ENCODE results near the gene MAPK8IP3.

Gene MAPK8IP3

GRCh38 chr16:1687427-1688316 is 18.3 kb upstream of the MAPK8IP3 start:
- Histone ChIP-seq H2BK15ac (ENCODE audit: low read depth, poor library complexity, severe bottlenecking) (no peak overlapping the region), H3K9ac (ENCODE audit: low read length) (no peak overlapping the region), H3K23ac (ENCODE audit: low read length in 2 of 2) (no peak overlapping the region), H3K4ac (ENCODE audit: low read depth in 1 of 2, low read length in 2 of 2) (no peak overlapping the region), H3K4me1 (ENCODE audit: control insufficient read depth, insufficient read depth, low read depth, low read length) (peaks cover 32% of the 10 kb centered on the region), H3K9me3 (ENCODE audit: control insufficient read depth, low read length) (no peaks in the 10 kb centered on the region), H2BK5ac (ENCODE audit: low read depth, low read length, poor library complexity, severe bottlenecking) (no peak overlapping the region), H3K18ac (ENCODE audit: low read depth in 1 of 2, low read length in 2 of 2) (no peak overlapping the region), H4K8ac (ENCODE audit: low read length) (no peak overlapping the region), H2AK5ac (ENCODE audit: low read length, severe bottlenecking) (peak overlapping the region; percentile 28), H3K4me3 (ENCODE audit: insufficient read depth in 1 of 2, low read depth in 1 of 2, low read length in 2 of 2) (no peak overlapping the region), H3K27ac (ENCODE audit: low read length, poor library complexity, severe bottlenecking) (peak overlapping the region; percentile 76), H4K91ac (ENCODE audit: low read length) (no peak overlapping the region), H2BK12ac (ENCODE audit: low read length in 2 of 2) (no peak overlapping the region), H3K4me2 (ENCODE audit: low read length, poor library complexity, severe bottlenecking) (no peak overlapping the region), H3K27me3 (ENCODE audit: control insufficient read depth in 1 of 2, insufficient read depth in 1 of 2, low read length in 2 of 2) (no peaks in the 10 kb centered on the region), H2BK120ac (ENCODE audit: low read depth, low read length) (no peak overlapping the region), H3K79me1 (replicated peaks; ENCODE audit: low read length, poor library complexity, severe bottlenecking) (no peaks in the 10 kb centered on the region), H3K36me3 (ENCODE audit: control insufficient read depth in 1 of 2, insufficient read depth in 2 of 2, low read depth in 1 of 2, low read length in 2 of 2) (peaks cover 32 to 59% of the 10 kb centered on the region in 2 experiments), H3K14ac (ENCODE audit: low read length in 2 of 2) (no peak overlapping the region), H2AFZ (ENCODE audit: low read depth, low read length) (no peak overlapping the region)
- 93% methylated on average over 16 of the region's 17 CpGs for WGBS
- no peak for DNase-seq

GRCh38 chr16:1688807-1689560 is 17.0 kb upstream of the MAPK8IP3 start:
- H3K18ac ChIP-seq (ENCODE audit: low read depth in 1 of 2, low read length in 2 of 2), result no peak overlapping the region
- no peak overlapping the region for H2BK120ac ChIP-seq (ENCODE audit: low read depth, low read length)
- H2BK15ac ChIP-seq (ENCODE audit: low read depth, poor library complexity, severe bottlenecking), result no peak overlapping the region
- peak overlapping the region; percentile 59 for H3K27ac ChIP-seq (ENCODE audit: low read length, poor library complexity, severe bottlenecking)
- peaks cover 40 to 65% of the 10 kb centered on the region in 2 experiments for H3K36me3 ChIP-seq (ENCODE audit: control insufficient read depth in 1 of 2, insufficient read depth in 2 of 2, low read depth in 1 of 2, low read length in 2 of 2)
- H3K23ac ChIP-seq (ENCODE audit: low read length in 2 of 2), result no peak overlapping the region
- no peaks in the 10 kb centered on the region for H3K27me3 ChIP-seq (ENCODE audit: control insufficient read depth in 1 of 2, insufficient read depth in 1 of 2, low read length in 2 of 2)
- H3K4me1 ChIP-seq (ENCODE audit: control insufficient read depth, insufficient read depth, low read depth, low read length), result peaks cover 30% of the 10 kb centered on the region
- WGBS, result 85% methylated on average over 9 of the region's 10 CpGs
- H4K91ac ChIP-seq (ENCODE audit: low read length), result no peak overlapping the region
- H3K9me3 ChIP-seq (ENCODE audit: control insufficient read depth, low read length), result no peaks in the 10 kb centered on the region
- no peak overlapping the region for H2BK12ac ChIP-seq (ENCODE audit: low read length in 2 of 2)
- H3K79me1 ChIP-seq (replicated peaks; ENCODE audit: low read length, poor library complexity, severe bottlenecking), result peaks cover 3% of the 10 kb centered on the region
- no peak overlapping the region for H3K4ac ChIP-seq (ENCODE audit: low read depth in 1 of 2, low read length in 2 of 2)
- peak; percentile 32 for DNase-seq
- H3K14ac ChIP-seq (ENCODE audit: low read length in 2 of 2), result no peak overlapping the region
- no peak overlapping the region for H4K8ac ChIP-seq (ENCODE audit: low read length)
- H2AK5ac ChIP-seq (ENCODE audit: low read length, severe bottlenecking), result no peak overlapping the region
- no peak overlapping the region for H2BK5ac ChIP-seq (ENCODE audit: low read depth, low read length, poor library complexity, severe bottlenecking)
- no peak overlapping the region for H3K4me2 ChIP-seq (ENCODE audit: low read length, poor library complexity, severe bottlenecking)
- H3K4me3 ChIP-seq (ENCODE audit: insufficient read depth in 1 of 2, low read depth in 1 of 2, low read length in 2 of 2), result no peak overlapping the region
- no peak overlapping the region for H2AFZ ChIP-seq (ENCODE audit: low read depth, low read length)
- H3K9ac ChIP-seq (ENCODE audit: low read length), result no peak overlapping the region

DNA sequence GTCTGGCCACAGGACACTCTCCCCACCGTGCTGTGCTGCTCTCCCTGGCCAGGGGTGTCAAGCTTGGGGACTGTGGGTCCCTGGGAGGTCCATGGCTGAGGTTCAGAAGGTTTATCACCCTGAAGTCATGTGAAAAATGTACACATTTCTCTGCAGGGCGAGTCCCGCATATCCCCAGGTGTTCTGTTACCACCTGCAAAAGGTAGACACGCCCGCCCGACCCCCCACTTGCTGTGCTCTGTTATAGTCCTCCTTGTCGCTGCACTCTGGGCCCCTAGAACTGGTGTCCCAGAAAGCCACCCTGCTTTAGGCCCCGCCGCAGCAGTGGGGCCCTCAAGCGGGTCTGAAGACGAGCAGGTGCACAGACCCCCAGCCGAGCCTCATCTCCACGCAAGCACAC is 16.1 kb upstream of the MAPK8IP3 start:
- H3K4ac ChIP-seq (ENCODE audit: low read depth in 1 of 2, low read length in 2 of 2), result no peak overlapping the region
- peak overlapping the region; percentile 59 for H3K27ac ChIP-seq (ENCODE audit: low read length, poor library complexity, severe bottlenecking)
- no peak overlapping the region for H3K18ac ChIP-seq (ENCODE audit: low read depth in 1 of 2, low read length in 2 of 2)
- H3K9me3 ChIP-seq (ENCODE audit: control insufficient read depth, low read length), result no peaks in the 10 kb centered on the region
- peaks cover 30% of the 10 kb centered on the region for H3K4me1 ChIP-seq (ENCODE audit: control insufficient read depth, insufficient read depth, low read depth, low read length)
- no peak overlapping the region for H3K4me2 ChIP-seq (ENCODE audit: low read length, poor library complexity, severe bottlenecking)
- no peaks in the 10 kb centered on the region for H3K27me3 ChIP-seq (ENCODE audit: control insufficient read depth in 1 of 2, insufficient read depth in 1 of 2, low read length in 2 of 2)
- no peak overlapping the region for H2AFZ ChIP-seq (ENCODE audit: low read depth, low read length)
- H4K8ac ChIP-seq (ENCODE audit: low read length), result no peak overlapping the region
- H2BK15ac ChIP-seq (ENCODE audit: low read depth, poor library complexity, severe bottlenecking), result no peak overlapping the region
- no peak overlapping the region for H2BK120ac ChIP-seq (ENCODE audit: low read depth, low read length)
- no peak overlapping the region for H2BK12ac ChIP-seq (ENCODE audit: low read length in 2 of 2)
- H2BK5ac ChIP-seq (ENCODE audit: low read depth, low read length, poor library complexity, severe bottlenecking), result no peak overlapping the region
- no peak overlapping the region for H4K91ac ChIP-seq (ENCODE audit: low read length)
- H3K79me1 ChIP-seq (replicated peaks; ENCODE audit: low read length, poor library complexity, severe bottlenecking), result peaks cover 3% of the 10 kb centered on the region
- WGBS, result 95% methylated on average over 13 of the region's 13 CpGs
- peak overlapping the region; percentile 64 for H2AK5ac ChIP-seq (ENCODE audit: low read length, severe bottlenecking)
- DNase-seq, result no peak
- H3K14ac ChIP-seq (ENCODE audit: low read length in 2 of 2), result no peak overlapping the region
- no peak overlapping the region for H3K4me3 ChIP-seq (ENCODE audit: insufficient read depth in 1 of 2, low read depth in 1 of 2, low read length in 2 of 2)
- H3K23ac ChIP-seq (ENCODE audit: low read length in 2 of 2), result no peak overlapping the region
- peaks cover 38 to 70% of the 10 kb centered on the region in 2 experiments for H3K36me3 ChIP-seq (ENCODE audit: control insufficient read depth in 1 of 2, insufficient read depth in 2 of 2, low read depth in 1 of 2, low read length in 2 of 2)
- H3K9ac ChIP-seq (ENCODE audit: low read length), result no peak overlapping the region

DNA sequence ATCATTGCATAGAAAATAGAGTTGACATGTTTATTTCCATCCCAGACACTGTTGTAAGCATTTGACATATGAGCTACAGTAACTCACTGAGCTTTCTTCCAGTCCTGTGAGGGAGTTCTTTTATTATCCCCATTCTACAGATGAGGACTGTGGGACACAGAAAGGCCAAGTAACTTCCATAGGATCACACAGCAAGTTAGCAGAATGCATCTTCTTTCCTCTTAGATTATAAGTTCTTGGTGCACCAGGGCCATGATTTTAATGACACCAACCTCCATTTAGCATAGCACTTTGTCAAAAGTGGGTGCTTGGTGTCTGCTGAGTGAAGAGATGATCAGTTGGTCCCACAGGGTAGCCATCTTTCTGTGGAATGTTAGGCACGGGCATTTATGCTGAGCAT is 15.2 kb upstream of the MAPK8IP3 start:
- H3K4me1 ChIP-seq (ENCODE audit: control insufficient read depth, insufficient read depth, low read depth, low read length), result peaks cover 30% of the 10 kb centered on the region
- no peak overlapping the region for H4K8ac ChIP-seq (ENCODE audit: low read length)
- peaks cover 8% of the 10 kb centered on the region for H3K79me1 ChIP-seq (replicated peaks; ENCODE audit: low read length, poor library complexity, severe bottlenecking)
- H4K91ac ChIP-seq (ENCODE audit: low read length), result no peak overlapping the region
- no peak overlapping the region for H2BK12ac ChIP-seq (ENCODE audit: low read length in 2 of 2)
- H2AK5ac ChIP-seq (ENCODE audit: low read length, severe bottlenecking), result peak overlapping the region; percentile 5
- no peaks in the 10 kb centered on the region for H3K9me3 ChIP-seq (ENCODE audit: control insufficient read depth, low read length)
- no peak overlapping the region for H3K18ac ChIP-seq (ENCODE audit: low read depth in 1 of 2, low read length in 2 of 2)
- peak overlapping the region; percentile 94 for H3K27ac ChIP-seq (ENCODE audit: low read length, poor library complexity, severe bottlenecking)
- no peak overlapping the region for H3K9ac ChIP-seq (ENCODE audit: low read length)
- DNase-seq, result no peak
- no peak overlapping the region for H3K23ac ChIP-seq (ENCODE audit: low read length in 2 of 2)
- no peak overlapping the region for H2AFZ ChIP-seq (ENCODE audit: low read depth, low read length)
- no peak overlapping the region for H3K4ac ChIP-seq (ENCODE audit: low read depth in 1 of 2, low read length in 2 of 2)
- WGBS, result 86% methylated on average over 1 of the region's 1 CpG
- no peak overlapping the region for H3K4me3 ChIP-seq (ENCODE audit: insufficient read depth in 1 of 2, low read depth in 1 of 2, low read length in 2 of 2)
- H2BK5ac ChIP-seq (ENCODE audit: low read depth, low read length, poor library complexity, severe bottlenecking), result no peak overlapping the region
- no peaks in the 10 kb centered on the region for H3K27me3 ChIP-seq (ENCODE audit: control insufficient read depth in 1 of 2, insufficient read depth in 1 of 2, low read length in 2 of 2)
- H2BK15ac ChIP-seq (ENCODE audit: low read depth, poor library complexity, severe bottlenecking), result no peak overlapping the region
- H3K14ac ChIP-seq (ENCODE audit: low read length in 2 of 2), result no peak overlapping the region
- no peak overlapping the region for H3K4me2 ChIP-seq (ENCODE audit: low read length, poor library complexity, severe bottlenecking)
- H3K36me3 ChIP-seq (ENCODE audit: control insufficient read depth in 1 of 2, insufficient read depth in 2 of 2, low read depth in 1 of 2, low read length in 2 of 2), result peaks cover 39 to 68% of the 10 kb centered on the region in 2 experiments
- H2BK120ac ChIP-seq (ENCODE audit: low read depth, low read length), result no peak overlapping the region

All from mesenchymal stem cell (in vitro differentiated cells and primary cell).